Upper lobe of left lung (tissue), 4 donors: ENCODE data around the gene RAC3.

Source experiments
- CTCF ChIP-seq, 6 experiments: fragments of 450-650 bp in 4 of 6; fragments of 200-600 bp in 2 of 6; sonication (generic) in 2 of 6; IDR thresholded peaks; one replicate each; pipeline ENCODE4 v1.5.1; 2016 to 2019; ENCODE audit warnings: antibody characterized with exemption in 6 of 6
- EP300 ChIP-seq, 4 donors: sonication (generic); formaldehyde crosslinking; IDR thresholded peaks; one replicate each; pipeline ENCODE4 v1.5.1; 2017; ENCODE audit warnings: antibody characterized with exemption in 4 of 4, control low read depth in 2 of 4
- POLR2A ChIP-seq, 4 donors: fragments of 450-650 bp; IDR thresholded peaks; one replicate each; pipeline ENCODE4 v1.5.1; 2016 to 2017; ENCODE audit warnings: antibody characterized with exemption in 4 of 4, mild to moderate bottlenecking in 2 of 4
- POLR2AphosphoS5 ChIP-seq, 2 donors: sonication (generic); formaldehyde crosslinking; IDR thresholded peaks; one replicate each; pipeline ENCODE4 v1.5.1; 2017; ENCODE audit warnings: antibody characterized with exemption in 2 of 2

GRCh38 chr17:82049106-82049505, 17.6 kb downstream of the RAC3 start:
- no peak for TF ChIP-seq POLR2AphosphoS5 (IDR thresholded peaks at IDR 0.05)
- TF ChIP-seq CTCF (IDR thresholded peaks at IDR 0.05): no peak
- TF ChIP-seq EP300 (IDR thresholded peaks at IDR 0.05): no peak
- TF ChIP-seq POLR2A (IDR thresholded peaks at IDR 0.05): no peak
